HG03095 (cell line): ENCODE results near the gene CHRNA9.
A peak's percentile ranks its signal among the peaks of the same experiment; 100 is the strongest.
"Not testable (repeated sequence)": the region's sequence is repeated elsewhere in the genome, so short reads cannot be mapped to it uniquely, and the experiment has no call there.

ENCODE experiments used
- ATAC-seq: cut with Tn5 transposase; IDR thresholded peaks from one replicate; pipeline ENCODE4 v1.9.1; 2021; ENCODE audit warnings: moderate library complexity; ENCODE audit not compliant: unreplicated experiment

The CHRNA9 gene, protein sequence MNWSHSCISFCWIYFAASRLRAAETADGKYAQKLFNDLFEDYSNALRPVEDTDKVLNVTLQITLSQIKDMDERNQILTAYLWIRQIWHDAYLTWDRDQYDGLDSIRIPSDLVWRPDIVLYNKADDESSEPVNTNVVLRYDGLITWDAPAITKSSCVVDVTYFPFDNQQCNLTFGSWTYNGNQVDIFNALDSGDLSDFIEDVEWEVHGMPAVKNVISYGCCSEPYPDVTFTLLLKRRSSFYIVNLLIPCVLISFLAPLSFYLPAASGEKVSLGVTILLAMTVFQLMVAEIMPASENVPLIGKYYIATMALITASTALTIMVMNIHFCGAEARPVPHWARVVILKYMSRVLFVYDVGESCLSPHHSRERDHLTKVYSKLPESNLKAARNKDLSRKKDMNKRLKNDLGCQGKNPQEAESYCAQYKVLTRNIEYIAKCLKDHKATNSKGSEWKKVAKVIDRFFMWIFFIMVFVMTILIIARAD

DNA sequence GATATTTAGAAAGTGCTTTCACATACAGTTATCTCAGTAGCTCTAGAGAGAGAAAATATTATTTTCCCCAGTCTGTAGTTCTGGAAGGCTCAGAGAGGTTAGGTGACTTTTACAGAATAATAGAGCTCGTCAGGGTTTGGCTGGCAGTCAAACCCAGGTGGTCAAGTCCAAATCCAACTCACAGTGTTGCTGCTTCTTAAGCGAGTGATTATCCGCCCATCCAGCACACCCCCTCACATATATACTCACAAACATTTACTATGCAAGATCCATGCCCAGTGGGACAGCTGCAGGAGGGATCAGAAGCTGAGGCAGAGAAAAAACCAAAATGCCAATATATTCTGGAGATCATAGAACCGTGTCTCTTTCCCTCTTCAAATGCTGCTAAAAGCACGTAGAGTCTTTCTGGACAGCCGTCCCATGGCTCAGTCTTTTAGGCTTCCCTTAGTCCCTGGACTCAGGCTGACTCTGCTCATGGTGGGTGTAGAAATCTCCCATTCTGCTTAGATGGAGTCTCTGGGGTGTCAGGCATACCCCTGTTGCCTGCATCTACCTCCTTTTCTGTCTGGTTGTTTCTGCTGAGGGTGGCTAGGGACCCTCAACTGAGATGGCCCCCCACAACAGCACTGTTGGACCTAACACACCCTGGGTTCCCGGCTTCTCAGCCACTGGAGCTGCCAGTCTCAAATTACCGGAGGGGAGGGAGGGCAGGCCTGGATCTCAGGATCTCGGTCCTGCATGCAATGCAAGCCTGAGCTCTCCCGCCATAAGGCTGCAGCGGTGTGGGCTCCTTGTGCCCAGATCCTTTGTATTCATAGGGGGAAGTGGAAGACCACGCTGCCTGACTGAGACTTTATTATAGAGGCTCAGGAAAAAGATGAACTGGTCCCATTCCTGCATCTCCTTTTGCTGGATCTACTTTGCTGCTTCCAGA is at the start of gene CHRNA9:
Gene CHRNA9 (plus strand): TSS at position 743 of the 934 bp plus-strand sequence. CDS start 135 bp downstream, at position 878.
- no peak for ATAC-seq

DNA sequence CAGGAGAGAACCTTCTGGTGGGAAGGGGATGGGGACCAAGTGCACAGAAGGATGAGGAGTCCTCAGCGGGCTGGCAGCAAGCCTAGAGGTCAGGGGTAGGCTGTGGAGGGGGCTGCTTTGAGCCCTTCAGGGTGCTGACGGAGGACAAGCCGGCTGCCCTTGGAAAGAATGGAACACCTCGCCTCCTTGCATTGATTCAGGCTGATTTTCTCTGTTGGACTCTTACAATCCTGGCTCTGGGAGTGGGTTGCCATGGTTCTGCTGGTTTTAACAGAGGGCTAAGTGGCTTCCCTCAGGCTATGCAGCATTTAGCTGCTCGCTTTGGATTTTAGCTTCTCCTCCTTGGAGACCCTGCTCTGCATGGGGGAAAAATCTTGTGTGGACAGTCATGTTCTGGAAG is 49.4 kb upstream of the CHRNA9 start:
- no peak for ATAC-seq

DNA sequence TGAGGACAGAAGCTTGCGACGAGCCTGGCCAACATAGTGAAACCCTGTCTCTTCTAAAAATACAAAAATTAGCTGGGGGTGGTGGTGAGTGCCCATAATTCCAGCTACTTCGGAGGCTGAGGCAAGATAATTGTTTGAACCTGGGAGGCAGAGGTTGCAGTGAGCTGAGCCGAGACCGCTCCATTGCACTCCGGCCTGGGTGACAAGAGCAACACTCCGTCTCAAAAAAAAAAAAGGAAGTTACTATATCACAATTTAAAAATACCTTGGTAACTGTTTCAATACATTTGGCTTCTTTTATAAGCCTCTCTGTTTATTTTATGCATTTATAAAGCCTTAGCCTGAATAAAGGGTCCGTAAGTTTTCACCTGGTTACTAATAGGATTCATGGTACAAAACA is 46.6 kb upstream of the CHRNA9 start:
- no peak for ATAC-seq

DNA sequence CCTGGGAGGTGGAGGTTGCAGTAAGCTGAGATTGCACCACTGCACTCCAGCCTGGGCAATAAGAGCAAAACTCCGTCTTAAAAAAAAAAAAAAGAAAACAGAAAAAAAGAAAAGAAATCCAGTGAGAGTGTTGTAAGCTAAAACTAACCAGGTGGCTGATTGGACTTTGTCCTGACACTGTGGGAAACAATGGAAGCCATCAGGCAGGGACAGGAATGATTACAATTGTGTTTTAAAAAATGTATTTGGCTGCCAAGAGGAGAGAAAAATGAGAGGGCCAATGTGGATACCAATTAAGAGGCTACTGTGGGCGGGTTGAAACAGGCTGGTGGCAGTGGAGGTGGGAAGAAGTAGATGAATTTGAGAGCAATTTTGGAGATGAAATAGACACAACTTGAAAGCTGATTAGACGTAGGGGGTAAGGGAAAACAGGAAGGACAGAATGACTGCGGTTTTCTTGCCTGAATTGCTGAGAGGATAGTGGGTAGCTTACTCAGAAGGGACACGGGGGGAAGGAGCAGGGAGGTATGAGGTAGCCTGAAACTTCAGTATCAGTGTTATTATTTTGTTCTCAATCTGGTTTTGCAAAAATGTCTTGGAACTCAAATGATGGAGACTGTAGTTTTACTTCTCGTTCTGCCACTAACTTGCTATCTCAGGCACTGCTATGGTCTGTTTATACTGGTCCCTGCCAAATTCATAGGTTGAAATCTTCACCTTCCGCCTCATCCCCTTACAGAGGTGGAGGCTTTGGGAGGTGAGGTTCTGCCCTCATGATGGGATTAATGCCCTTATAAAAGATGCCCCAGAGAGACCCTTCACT is 45.6 kb upstream of the CHRNA9 start:
- ATAC-seq: no peak

DNA sequence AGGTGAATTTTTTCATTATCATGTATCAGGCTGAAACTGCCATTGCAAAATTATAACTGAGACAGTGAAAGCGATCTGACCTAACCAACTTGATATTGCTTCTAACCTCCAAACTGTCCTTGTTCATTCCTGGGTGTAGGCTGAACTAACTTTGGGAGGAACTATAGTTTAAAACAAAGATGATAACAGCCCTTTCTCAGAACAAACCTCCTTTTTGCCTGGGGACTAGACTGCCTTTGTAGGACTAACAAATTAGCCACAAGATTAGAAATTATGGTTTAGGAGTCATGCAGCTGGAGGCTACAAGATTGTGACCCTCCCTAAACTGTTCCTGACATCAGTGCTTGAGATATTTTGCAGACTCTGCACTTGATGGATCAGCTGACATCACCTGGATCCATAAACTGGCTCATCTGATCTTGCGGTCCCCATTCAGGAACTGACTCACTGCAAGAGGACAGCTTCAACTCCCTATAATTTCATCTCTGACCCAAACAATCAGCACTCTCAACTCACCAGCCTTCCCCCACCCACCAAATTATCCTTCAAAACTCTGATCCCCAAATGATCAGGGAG is 44.4 kb upstream of the CHRNA9 start:
- ATAC-seq: not testable (repeated sequence)

DNA sequence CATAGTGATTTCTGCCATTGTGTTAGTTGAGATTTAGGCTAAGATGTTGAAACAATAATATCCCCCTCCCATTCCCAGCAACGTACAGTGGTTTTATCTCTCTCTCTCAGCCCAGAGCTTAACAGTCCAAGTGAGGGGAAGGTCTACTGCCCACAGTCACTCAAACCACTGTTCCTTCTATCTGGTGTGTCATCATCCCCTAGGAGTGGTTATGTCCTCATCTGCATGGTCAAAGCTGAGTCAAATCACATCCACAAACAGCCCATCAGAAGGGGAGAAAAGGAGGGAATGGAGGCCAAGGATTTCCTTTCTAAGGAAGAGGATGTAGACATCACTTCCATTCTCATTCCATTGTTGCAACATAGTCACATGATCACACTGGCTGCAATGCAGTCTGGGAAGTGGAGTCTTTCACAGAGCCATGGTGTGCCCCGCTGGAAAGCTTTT is 42.8 kb upstream of the CHRNA9 start:
- ATAC-seq: no peak

DNA sequence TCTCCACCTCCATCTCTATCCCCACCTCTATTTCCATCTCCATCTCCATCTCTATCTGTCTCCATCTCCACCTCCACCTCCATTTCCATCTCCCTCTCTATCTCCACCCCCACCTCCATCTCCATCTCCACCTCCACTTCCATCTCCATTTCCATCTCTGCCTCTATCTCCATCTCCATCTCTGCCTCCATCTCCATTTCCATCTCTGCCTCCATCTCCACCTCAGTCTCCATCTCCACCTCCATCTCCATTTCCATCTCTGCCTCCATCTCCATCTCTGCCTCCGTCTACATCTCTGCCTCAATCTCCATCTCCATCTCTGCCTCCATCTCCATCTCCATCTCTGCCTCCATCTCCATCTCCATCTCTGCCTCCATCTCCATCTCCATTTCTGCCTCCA is 40.8 kb upstream of the CHRNA9 start:
- no peak for ATAC-seq

DNA sequence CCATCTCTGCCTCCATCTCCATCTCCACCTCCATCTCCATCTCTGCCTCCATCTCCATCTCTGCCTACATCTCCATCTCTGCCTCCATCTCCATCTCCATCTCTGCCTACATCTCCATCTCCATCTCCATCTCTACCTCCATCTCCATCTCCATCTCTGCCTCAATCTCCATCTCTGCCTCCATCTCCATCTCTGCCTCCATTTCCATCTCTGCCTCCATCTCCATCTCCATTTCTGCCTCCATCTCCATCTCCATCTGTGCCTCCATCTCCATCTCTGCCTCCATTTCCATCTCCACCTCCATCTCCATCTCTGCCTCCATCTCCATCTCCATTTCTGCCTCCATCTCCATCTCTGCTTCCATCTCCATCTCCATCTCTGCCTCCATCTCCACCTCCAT is 40.1 kb upstream of the CHRNA9 start:
- ATAC-seq: not testable (repeated sequence)

DNA sequence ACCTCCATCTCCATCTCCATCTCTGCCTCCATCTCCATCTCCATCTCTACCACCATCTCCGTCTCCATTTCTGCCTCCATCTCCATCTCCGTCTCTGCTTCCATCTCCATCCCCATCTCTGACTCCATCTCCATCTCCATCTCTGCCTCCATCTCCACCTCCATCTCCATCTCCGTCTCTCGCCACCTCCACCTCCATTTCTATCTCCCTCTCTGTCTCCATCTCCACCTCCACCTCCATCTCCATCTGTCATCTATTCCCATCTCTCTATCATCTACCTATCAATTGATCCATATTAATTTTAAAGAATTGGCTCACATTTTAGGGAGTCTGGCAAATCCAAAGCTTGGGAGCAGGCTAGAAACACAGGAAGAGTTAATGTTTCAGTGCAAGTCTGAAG is 39.6 kb upstream of the CHRNA9 start:
- ATAC-seq: no peak

DNA sequence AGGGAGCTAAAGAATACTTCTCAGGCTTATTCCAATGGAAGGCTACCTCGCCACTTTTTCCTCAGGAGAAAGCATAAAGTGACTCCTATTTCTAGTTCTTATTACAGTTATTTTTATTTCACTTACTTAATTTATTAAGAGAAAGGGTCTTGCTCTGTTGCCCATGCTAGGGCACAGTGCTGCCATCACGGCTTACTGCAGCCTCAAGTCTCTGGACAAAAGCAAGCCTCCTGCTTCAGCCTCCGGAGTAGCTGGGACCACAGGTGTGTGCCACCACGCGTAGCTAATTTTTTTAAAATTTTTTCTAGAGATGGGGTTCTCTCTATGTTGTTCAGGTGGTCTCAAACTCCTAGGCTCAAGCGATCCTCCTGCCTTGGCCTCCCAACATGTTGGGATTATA is 36.0 kb upstream of the CHRNA9 start:
- ATAC-seq: no peak

DNA sequence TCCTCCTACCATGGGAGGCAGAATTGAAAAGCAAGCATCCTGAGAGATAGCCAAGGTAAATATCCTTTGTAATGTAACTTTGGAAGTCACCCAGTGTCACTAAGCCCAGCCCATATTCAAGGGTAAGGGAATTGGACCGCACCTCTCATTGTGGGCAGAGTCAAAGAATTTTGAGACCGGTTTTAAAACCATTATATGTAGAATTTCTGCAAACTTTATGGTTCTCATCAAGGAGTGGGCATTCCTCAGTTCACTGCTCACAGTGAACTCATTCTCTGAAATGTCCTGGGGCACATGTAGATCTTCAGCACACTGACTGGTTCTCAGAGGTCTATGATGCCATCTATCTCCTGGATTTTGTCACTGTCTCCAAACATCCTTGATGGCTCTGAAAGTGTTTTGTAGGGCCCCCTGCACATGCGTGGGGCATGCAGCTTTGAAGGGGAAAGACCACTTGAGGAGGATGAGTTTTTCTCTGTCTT is 35.3 kb upstream of the CHRNA9 start:
- ATAC-seq: no peak

DNA sequence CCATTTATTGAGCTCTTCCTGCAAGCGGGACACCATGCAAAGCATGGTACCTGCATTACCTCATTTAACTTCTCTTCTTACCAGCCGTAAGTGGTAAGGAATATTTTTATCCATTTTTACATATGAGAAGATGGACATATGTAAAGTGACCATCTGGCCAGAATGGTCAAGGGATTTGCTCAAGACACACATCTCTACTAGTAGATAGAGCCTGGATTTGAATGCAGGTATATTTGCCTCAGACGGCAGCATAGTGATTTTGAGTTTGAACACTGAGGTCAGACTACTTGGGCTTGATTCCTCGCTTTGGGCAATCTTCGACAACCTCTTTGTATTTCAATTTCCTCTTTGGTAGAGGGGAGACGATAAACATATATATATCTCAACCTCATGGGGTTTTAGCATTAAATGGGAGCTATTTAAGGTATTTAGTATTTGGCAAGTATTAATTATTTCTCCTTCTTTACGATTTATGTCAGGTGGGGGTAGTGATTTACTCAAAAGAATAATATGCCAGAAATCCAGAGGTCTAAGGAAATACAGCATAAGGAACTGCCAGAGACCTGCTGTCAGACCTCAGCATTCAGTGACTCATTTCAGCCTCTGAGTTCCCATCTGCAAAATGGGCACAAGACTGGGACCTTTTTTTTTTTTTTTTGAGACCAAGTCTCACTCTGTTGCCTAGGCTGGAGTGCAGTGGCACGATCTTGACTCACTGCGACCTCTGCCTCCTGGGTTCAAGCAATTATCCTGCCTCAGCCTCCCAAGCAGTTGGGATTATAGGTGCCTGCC is 34.6 kb upstream of the CHRNA9 start:
- ATAC-seq: no peak

DNA sequence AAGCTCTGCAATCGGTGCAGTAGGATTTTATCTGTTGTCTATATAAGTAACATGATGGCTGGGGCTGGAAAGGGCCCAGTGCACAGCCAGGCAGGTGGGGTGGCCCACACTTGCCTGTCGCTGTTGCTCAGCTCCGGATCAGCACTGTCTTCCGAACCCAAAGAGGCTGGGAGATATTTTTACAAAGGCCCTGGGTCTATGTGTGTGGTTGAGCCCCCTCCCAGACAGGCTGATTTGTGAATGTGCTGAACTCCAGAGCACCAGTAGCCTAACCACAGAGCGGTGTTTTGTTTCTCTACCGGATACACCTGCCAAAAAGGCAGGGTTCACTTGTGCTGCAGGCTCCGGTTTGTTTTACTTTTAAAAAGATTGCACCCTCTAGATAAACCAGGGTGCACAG is 33.5 kb upstream of the CHRNA9 start:
- ATAC-seq: peak; percentile 73

DNA sequence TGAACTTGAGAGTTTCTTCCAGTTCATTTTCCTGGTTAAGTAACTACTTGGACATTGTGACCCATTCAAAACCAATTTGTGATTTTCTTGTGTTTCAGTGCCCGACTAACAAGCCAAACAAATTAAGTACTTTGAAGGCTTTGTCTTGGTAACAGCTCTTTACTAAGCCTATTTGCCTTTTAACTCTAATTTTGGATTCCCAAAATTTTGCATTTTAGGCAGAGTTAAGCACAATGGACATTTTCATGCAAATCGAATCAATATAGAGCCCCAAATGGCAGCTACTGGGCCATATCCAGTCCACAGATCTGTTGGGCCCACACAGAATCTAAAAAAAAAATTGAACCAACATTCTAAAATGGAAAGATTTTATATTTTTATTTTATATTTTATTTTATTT is 31.4 kb upstream of the CHRNA9 start:
- no peak for ATAC-seq

DNA sequence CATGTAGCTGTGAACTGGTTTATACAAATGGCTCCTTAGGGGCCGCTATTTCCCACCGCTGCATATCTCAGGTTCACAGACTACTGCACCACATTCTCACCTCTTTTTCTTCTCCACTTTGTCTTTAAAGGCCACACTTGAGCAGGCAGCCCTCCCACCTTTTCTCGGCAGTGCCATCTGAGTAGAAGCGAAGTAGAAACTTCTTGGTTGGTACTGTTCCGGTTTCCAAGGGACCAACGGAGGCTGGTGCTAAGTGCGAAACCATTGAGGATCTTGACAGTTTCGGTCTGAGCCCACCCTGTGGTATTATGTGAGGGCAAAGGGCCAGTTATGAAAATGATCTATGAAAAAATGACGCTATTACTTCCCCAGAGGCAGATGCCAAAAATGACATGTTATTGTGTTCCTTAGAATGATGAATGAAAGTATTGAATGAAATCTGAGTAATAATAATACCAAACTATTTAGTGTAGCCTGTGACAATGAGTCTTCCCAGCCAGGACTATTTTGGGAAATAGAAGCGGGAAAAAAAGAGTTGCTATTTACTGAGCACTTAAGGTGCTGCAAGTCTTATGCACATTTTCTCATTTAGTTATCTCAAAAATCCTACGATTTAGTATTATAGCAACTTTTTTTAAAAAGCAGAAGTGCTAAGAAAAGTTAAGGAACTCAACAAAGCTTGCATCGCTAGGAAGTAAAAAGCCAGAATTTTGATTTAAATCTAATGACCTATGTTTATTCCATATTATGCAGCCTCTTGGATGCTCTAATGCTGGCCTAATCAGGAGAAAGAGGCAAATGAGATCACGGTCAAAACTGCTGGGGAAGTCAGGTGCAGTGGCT is 29.6 kb upstream of the CHRNA9 start:
- peak; percentile 28 for ATAC-seq

DNA sequence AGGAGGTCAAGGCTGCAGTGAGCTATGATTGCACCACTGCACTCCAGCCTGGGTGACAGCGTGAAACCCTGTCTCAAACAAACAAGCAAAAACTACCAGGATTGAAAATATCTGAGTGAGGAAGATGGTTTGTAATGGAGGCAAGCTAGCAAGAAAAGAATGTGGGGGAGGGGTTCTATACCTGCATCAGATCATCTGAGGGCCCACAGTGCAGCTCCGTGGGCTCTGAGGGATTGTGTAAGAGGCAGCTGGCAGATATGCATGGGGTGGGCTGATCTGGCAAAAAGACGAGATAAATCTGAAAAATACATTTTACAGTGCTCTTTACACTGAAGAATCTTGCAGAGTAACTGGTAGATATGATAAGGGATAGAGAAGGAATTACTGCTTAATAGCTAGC is 28.9 kb upstream of the CHRNA9 start:
- no peak for ATAC-seq

DNA sequence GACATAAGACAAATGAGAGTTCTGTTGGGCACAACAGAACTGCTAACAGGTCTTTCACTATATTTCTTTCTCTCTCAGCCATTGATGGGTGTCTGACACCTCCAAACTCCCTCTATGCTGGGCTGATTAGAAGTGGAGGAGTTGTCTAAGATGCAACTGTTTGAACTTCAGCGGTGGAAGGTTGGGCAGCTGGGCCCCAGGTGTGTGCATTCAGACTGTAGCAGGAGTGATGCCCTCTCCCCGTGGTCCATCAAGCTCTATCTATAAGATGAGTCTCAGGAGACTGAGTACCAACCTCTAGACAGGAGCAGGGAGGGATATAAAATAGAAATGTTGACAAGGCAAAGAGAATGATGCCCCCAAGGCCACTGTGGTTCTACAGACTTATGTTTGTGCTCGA is 28.2 kb upstream of the CHRNA9 start:
- ATAC-seq: no peak

DNA sequence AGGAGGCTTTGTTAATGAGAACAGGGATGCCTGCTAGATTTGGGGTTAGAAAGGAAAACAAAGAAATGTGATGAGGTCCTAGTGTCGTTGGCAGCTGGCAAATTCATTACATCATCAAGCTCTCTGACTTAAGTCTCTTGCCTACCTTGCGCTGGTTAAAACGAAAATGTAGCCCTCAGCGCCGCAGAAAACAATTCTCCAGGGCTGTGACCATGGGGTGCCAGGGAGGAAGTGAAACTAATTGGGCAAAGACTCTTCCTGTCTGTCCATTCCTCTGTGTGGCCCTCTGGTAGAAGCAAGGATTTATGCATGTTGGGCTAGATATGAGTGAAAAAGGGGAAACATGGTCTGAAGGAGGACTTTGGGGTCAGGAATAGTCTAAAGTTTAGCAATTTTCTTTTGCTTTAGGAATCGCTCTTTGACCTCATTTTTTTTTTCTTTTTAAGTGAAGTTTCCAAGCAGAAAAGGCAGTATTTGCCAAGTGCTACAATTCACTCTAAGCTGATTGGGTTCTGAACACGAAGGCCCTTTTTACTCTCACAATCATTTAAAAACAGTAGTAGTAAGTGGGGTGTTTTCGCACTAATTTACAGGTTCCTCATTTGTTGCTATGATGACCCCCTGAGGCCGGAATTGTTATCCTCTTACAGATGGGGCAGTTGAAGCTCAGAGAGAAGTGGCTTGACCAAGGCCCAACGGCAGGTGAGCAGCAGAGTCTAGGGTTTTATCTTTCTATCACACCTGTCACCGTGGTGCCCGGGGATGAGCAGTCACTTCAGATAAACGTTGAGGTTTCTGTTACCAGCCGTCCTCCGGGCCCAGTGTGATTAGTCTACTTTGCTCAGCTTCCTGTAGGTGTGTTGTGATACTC is 27.3 kb upstream of the CHRNA9 start:
- peak; percentile 20 for ATAC-seq
